ENCODE measurements around the gene RACGAP1. TPM values are rescaled to one million over a fixed set of nuclear protein-coding genes. Genes with fewer than 3 reads are reported as not detected.
"Not testable (repeated sequence)": the region's sequence is repeated elsewhere in the genome, so short reads cannot be mapped to it uniquely, and the experiment has no call there.

Gene RACGAP1
- total and polyA plus RNA-seq, 2 donors (not counting 1 experiment from before 2014, with no cell fraction given) = 4.1 to 14.2 TPM

DNA sequence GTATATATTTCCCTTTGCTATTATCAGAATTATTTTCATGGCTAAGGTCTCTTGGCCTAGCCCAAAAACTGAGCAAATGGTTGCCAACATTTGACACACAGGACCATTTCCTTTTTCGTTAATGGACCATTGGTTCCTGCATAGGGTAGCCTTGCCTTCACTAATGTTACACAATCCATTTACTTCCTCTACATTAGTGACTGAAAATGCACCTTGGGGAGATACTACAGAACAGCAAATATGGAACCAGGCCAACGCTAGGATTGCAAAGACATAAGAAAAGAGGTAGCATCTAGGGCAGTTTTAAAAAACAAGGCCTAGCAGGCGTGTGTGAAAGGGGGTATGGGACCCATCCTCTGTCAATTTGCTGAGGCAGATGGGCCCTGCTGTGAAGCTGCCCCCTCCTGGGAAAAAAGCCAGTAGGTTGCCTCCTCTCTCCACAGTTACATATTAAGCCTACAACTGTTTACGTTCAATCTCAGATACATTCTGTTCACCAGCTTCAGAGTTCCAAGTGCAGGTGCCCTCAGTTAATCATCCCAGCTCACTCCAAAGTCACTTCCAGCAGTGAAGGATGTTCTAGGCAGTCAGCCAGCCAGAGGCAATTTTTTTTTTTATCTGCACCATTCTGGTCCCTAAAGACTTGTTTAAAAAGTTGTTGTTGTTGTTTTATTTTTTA is 37.5 kb downstream of the RACGAP1 start:
- no peaks in the 10 kb centered on the region for H3K4me1 ChIP-seq (ENCODE audit: control insufficient read depth in 2 of 2, insufficient read depth in 2 of 2, low read length in 2 of 2)
- no peak overlapping the region for H2AFZ ChIP-seq (ENCODE audit: insufficient read depth, low read depth, low read length, poor library complexity, severe bottlenecking)
- no peaks in the 10 kb centered on the region for H4K20me1 ChIP-seq (ENCODE audit: control insufficient read depth, insufficient read depth, low read length, poor library complexity, severe bottlenecking)
- Mint-ChIP-seq H3K4me1 (no peaks in the 10 kb centered on the region), H3K27ac (no peak overlapping the region), H3K27me3 (no peaks in the 10 kb centered on the region), H3K4me3 (no peak overlapping the region), H3K9me3 (ENCODE audit: insufficient read depth) (no peaks in the 10 kb centered on the region)
- H3K27ac ChIP-seq (ENCODE audit: low read length in 2 of 2) = no peak overlapping the region
- peaks cover 5 to 16% of the 10 kb centered on the region in 2 experiments for H3K36me3 ChIP-seq (replicated peaks in 1 of 2; ENCODE audit: control extremely low read depth in 1 of 2, control insufficient read depth in 1 of 2, extremely low read depth in 1 of 2, insufficient read depth in 2 of 2, low read length in 1 of 2)
- DNase-seq = no peak
- intact Hi-C loops (cut with micrococcal nuclease) = no loop called here
- H3K9ac ChIP-seq (ENCODE audit: low read length) = no peak overlapping the region
- ATAC-seq (ENCODE audit: low read depth) = no peak
- no peak overlapping the region for H3K4me3 ChIP-seq (ENCODE audit: control extremely low read depth in 1 of 5, extremely low read depth in 1 of 5, insufficient read depth in 1 of 5, low read depth in 2 of 5, low read length in 4 of 5)
- WGBS (ENCODE audit: insufficient coverage) = 87% methylated on average over 3 of the region's 4 CpGs
- POLR2A ChIA-PET = no interaction called here
- H3K79me2 ChIP-seq (ENCODE audit: control insufficient read depth, insufficient read depth, low read length) = no peaks in the 10 kb centered on the region
- H3K9me3 ChIP-seq (ENCODE audit: control extremely low read depth in 1 of 3, control insufficient read depth in 2 of 3, insufficient read depth in 1 of 3, low read length in 2 of 3) = no peaks in the 10 kb centered on the region
- H3K27me3 ChIP-seq (replicated peaks in 1 of 4; ENCODE audit: control extremely low read depth in 1 of 4, control insufficient read depth in 3 of 4, insufficient read depth in 4 of 4, low read length in 3 of 4) = no peaks in the 10 kb centered on the region
- H3K4me2 ChIP-seq (replicated peaks; ENCODE audit: low read depth, low read length, poor library complexity, severe bottlenecking) = no peak overlapping the region
- CTCF ChIA-PET = no interaction called here
- TF ChIP-seq EZH2 (IDR thresholded peaks at IDR 0.05; ENCODE audit: borderline replicate concordance, insufficient read depth, low read depth, low read length, poor library complexity, severe bottlenecking) = no peak
- TF ChIP-seq, protein P1, sequence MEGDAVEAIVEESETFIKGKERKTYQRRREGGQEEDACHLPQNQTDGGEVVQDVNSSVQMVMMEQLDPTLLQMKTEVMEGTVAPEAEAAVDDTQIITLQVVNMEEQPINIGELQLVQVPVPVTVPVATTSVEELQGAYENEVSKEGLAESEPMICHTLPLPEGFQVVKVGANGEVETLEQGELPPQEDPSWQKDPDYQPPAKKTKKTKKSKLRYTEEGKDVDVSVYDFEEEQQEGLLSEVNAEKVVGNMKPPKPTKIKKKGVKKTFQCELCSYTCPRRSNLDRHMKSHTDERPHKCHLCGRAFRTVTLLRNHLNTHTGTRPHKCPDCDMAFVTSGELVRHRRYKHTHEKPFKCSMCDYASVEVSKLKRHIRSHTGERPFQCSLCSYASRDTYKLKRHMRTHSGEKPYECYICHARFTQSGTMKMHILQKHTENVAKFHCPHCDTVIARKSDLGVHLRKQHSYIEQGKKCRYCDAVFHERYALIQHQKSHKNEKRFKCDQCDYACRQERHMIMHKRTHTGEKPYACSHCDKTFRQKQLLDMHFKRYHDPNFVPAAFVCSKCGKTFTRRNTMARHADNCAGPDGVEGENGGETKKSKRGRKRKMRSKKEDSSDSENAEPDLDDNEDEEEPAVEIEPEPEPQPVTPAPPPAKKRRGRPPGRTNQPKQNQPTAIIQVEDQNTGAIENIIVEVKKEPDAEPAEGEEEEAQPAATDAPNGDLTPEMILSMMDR (IDR thresholded peaks at IDR 0.05) = no peak

DNA sequence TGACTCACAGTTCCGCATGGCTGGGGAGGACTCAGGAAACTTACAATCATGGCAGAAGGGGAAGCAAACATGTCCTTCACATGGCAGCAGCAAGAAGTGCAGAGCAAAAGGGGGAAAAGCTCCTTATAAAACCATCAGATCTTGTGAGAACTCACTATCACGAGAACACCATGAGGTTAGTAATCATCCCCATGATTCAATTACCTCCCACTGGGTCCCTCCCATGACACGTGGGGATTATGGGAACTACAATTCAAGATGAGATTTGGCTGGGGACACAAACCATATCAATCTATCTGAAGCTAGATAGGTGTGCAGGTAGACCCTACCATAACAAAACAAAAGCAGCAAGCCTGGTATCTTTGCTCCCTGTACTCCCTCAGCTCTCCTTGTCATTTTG is 38.8 kb downstream of the RACGAP1 start:
- H3K4me1 ChIP-seq (ENCODE audit: control insufficient read depth in 2 of 2, insufficient read depth in 2 of 2, low read length in 2 of 2); H4K20me1 ChIP-seq (ENCODE audit: control insufficient read depth, insufficient read depth, low read length, poor library complexity, severe bottlenecking); H2AFZ ChIP-seq (ENCODE audit: insufficient read depth, low read depth, low read length, poor library complexity, severe bottlenecking); ATAC-seq (ENCODE audit: low read depth); H3K4me2 ChIP-seq (replicated peaks; ENCODE audit: low read depth, low read length, poor library complexity, severe bottlenecking); H3K79me2 ChIP-seq (ENCODE audit: control insufficient read depth, insufficient read depth, low read length); H3K27ac ChIP-seq (ENCODE audit: low read length in 2 of 2); POLR2A ChIA-PET; H3K4me3 Mint-ChIP-seq; H3K27ac Mint-ChIP-seq; DNase-seq; H3K4me3 ChIP-seq (ENCODE audit: control extremely low read depth in 1 of 5, extremely low read depth in 1 of 5, insufficient read depth in 1 of 5, low read depth in 2 of 5, low read length in 4 of 5); H3K9me3 Mint-ChIP-seq (ENCODE audit: insufficient read depth); H3K27me3 Mint-ChIP-seq; H3K9ac ChIP-seq (ENCODE audit: low read length); H3K4me1 Mint-ChIP-seq; H3K9me3 ChIP-seq (ENCODE audit: control extremely low read depth in 1 of 3, control insufficient read depth in 2 of 3, insufficient read depth in 1 of 3, low read length in 2 of 3); H3K27me3 ChIP-seq (replicated peaks in 1 of 4; ENCODE audit: control extremely low read depth in 1 of 4, control insufficient read depth in 3 of 4, insufficient read depth in 4 of 4, low read length in 3 of 4); H3K36me3 ChIP-seq (replicated peaks in 1 of 2; ENCODE audit: control extremely low read depth in 1 of 2, control insufficient read depth in 1 of 2, extremely low read depth in 1 of 2, insufficient read depth in 2 of 2, low read length in 1 of 2); intact Hi-C loops (cut with micrococcal nuclease): not testable (repeated sequence)
- 100% methylated on average over 1 of the region's 3 CpGs for WGBS (ENCODE audit: insufficient coverage)
- CTCF ChIA-PET = interaction anchor here (2.3 kb wide), 1 partner anchor 19 kb away, joined by 10 read pairs; no protein-coding TSS in a partner anchor

All from B cell (primary cell).